Effector memory CD8-positive, alpha-beta T cell (primary cell): Measurements from ENCODE around the gene MTPN.

ENCODE experiments used
- ATAC-seq: fragments of 150-1000 bp; cut with Tn5 transposase; replicated peaks from 2 replicates; pipeline ENCODE4 v1.10.0; 2021; ENCODE audit warnings: mild to moderate bottlenecking, moderate library complexity
- DNase-seq, 3 experiments: peaks; one replicate each; pipeline ENCODE4 v3.0.0; 2021
- H3K27ac Mint-ChIP-seq, 2 donors: one replicate each; pipeline ENCODE4 v1.8.0; 2022; ENCODE audit warnings: mild to moderate bottlenecking in 2 of 2, mixed read lengths in 2 of 2, moderate library complexity in 2 of 2
- H3K27me3 Mint-ChIP-seq, 2 donors: one replicate each; pipeline ENCODE4 v1.8.0; 2022; ENCODE audit warnings: mixed read lengths in 2 of 2
- H3K36me3 Mint-ChIP-seq: one replicate; pipeline ENCODE4 v1.8.0; 2022; ENCODE audit warnings: mild to moderate bottlenecking, moderate library complexity, mixed read lengths; ENCODE audit not compliant: insufficient read depth
- H3K4me1 Mint-ChIP-seq, 2 donors: one replicate each; pipeline ENCODE4 v1.8.0; 2022; ENCODE audit warnings: low read depth in 2 of 2, mixed read lengths in 2 of 2
- H3K4me3 Mint-ChIP-seq, 2 donors: one replicate each; pipeline ENCODE4 v1.8.0; 2022; ENCODE audit warnings: mild to moderate bottlenecking in 2 of 2, mixed read lengths in 2 of 2, moderate library complexity in 2 of 2
- H3K9me3 Mint-ChIP-seq, 2 donors: one replicate each; pipeline ENCODE4 v1.8.0; 2022; ENCODE audit warnings: mixed read lengths in 2 of 2

Gene MTPN

DNA sequence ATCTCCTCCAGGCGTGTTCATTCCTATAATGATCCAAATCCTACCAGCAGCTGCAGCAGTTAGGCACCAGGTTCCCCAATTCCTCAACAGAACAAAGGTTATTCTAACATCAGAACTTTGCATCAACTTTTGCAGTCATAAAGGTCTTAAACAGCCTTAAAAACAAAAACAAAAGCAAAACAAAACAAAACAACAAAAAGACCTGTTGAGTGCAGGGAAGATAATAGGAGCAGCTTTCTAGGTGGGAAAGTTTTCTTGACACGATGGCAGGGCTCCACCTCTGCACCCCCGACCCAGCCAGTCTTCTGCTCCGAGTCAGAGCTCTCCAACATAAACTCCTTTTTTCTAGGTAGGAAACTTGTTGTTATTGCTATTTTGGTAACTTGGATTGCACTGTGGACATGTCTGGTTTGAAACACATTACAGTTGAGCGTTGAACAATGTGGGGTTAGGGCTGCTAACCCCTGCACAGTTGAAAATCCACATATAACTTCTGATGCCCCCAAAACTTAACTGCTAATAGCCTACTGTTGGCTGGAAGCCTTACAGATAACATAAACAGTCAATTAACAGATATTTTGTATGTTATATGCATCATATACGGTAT, 77.6 kb downstream of the MTPN start:
- H3K4me3 Mint-ChIP-seq, result no peak overlapping the region
- peaks cover 3% of the 10 kb centered on the region for H3K36me3 Mint-ChIP-seq
- no peaks in the 10 kb centered on the region for H3K27me3 Mint-ChIP-seq
- peaks cover 7 to 17% of the 10 kb centered on the region in 2 donors for H3K4me1 Mint-ChIP-seq
- no peaks in the 10 kb centered on the region for H3K9me3 Mint-ChIP-seq
- peak overlapping the region in 1 of 2 donors; percentile 1 for H3K27ac Mint-ChIP-seq
- DNase-seq, result no peak
- no peak for ATAC-seq

- Mint-ChIP-seq H3K4me1 (peaks cover 0 to 13% of the 10 kb centered on the region in 2 donors), H3K27ac (no peak overlapping the region), H3K27me3 (no peaks in the 10 kb centered on the region), H3K4me3 (no peak overlapping the region), H3K36me3 (peaks cover 3% of the 10 kb centered on the region), H3K9me3 (no peaks in the 10 kb centered on the region)
- ATAC-seq, result no peak
- DNase-seq, result no peak
Measured at GRCh38 chr7:135898226-135898625, 78.9 kb downstream of the MTPN start.

DNA sequence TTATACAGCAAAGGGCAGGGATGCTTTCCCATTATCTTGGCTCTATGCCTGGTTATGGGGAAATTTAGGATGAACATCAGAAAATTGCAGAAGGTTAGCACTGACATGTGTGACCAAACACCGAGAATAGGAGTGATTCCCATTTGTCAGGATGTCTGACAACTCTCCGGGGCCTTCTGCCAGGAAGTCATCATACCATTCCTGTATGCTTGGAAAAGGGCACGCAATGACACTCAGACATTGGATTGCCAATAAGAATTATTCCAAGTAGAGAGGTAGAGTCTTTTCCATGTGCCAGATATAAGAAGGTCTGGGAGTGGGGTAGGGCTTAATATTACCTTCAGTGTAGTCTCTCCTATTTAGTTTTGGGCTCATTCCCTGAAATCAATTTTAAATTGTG, 82.3 kb downstream of the MTPN start:
- Mint-ChIP-seq H3K4me1 (peaks cover 0 to 9% of the 10 kb centered on the region in 2 donors), H3K4me3 (no peak overlapping the region), H3K27ac (no peak overlapping the region), H3K9me3 (no peaks in the 10 kb centered on the region), H3K27me3 (no peaks in the 10 kb centered on the region), H3K36me3 (no peaks in the 10 kb centered on the region)
- ATAC-seq (no peak), DNase-seq (no peak)

DNA sequence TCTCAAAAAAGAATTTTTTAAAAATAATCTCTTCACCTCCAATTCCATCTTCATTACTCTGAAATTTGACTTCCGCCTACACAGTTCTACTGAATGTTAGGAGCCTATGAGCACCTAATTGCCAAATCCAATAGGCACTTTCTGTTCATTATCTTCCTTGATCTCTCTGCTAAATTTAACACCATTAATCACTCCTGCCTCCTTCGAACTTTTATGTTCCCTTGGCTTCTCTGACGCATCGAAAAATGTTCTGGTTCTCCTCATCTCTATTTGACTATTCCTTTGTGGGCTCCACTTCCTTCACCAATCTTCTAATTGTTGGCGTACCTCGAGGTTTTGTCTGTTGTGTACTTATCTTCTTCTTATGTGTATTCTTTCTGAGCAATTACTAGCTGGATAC, 87.3 kb downstream of the MTPN start:
- Mint-ChIP-seq H3K4me1 (no peaks in the 10 kb centered on the region), H3K36me3 (no peaks in the 10 kb centered on the region), H3K9me3 (no peaks in the 10 kb centered on the region), H3K27ac (no peak overlapping the region), H3K27me3 (no peaks in the 10 kb centered on the region), H3K4me3 (no peak overlapping the region)
- ATAC-seq (no peak), DNase-seq (no peak)

- peaks cover 0 to 2% of the 10 kb centered on the region in 2 donors for H3K4me1 Mint-ChIP-seq
- no peak overlapping the region for H3K27ac Mint-ChIP-seq
- DNase-seq (no peak), ATAC-seq (no peak)
- no peak overlapping the region for H3K4me3 Mint-ChIP-seq
- H3K36me3 Mint-ChIP-seq, result no peaks in the 10 kb centered on the region
- no peaks in the 10 kb centered on the region for H3K9me3 Mint-ChIP-seq
- no peaks in the 10 kb centered on the region for H3K27me3 Mint-ChIP-seq
Measured at GRCh38 chr7:135888740-135889139, 88.4 kb downstream of the MTPN start.

DNA sequence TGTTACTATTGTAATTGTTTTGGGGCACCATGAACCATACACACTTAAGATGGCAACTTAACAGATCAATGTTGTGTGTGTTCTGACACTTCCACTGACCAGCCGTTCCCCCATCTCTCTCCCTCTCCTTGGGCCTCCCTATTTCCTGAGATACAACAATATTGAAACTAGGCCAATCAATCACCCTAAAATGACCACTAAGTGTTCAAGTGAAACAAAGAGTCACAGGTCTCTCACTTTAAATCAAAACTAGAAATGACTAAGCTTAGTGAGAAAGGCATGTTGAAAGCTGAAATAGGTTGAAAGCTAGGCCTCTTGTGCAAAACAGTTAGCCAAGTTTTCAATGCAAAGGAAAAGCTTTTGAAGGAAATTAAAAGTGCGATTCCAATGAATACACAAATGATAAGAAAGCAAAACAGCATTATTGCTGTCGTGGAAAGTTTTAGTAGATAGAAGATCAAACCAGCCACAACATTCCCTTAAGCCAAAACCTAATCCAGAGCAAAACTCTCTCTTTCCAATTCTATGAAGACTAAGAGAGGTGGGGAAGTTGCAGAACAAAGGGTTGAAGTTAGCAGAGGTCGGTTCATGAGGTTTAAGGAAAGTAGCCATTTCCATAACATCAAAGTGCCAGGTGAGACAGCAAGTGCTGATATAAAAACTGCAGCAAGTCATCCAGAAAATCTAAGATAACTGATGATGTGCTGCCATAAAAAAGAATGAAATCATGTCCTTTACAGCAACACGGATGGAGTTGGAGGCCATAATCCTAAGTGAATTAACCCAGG, 90.6 kb downstream of the MTPN start:
- Mint-ChIP-seq H3K9me3 (no peaks in the 10 kb centered on the region), H3K27ac (no peak overlapping the region), H3K4me3 (no peak overlapping the region), H3K27me3 (no peaks in the 10 kb centered on the region), H3K4me1 (peaks cover 2 to 3% of the 10 kb centered on the region in 2 donors), H3K36me3 (no peaks in the 10 kb centered on the region)
- ATAC-seq, result no peak
- DNase-seq, result no peak

DNA sequence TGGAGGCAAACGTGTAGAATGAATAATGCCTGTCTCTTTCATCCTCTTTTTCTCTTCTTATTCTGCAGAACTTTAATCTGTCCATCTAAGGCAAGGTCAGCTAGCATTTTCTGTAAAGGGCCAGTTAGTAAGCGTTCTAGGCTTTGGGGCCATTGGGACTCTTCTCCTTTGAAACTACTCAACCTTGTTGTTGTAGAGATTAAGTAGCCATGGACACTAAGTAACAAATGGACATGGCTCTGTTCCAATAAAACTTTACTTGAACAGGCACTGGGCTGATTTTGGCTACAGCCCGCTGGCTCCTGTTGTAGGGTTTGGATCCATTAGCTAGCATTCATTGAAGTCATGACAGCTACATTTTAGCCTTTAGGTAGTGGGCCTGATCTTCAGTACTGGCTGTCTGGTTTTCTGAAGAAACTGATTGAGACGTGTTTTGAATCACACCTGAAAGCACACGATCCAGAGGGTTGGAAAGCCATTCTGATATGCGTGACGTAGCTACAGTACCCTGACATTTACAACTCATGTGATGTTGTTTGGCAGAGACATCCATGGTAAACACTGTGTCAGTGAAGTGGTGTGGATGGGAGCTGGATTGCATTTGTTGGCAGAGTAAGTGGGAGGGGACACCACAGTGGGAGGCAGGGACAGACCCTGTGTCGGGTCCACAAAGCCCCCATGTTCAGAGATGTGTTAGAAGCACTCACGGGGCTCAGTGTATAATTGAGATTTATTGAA, 92.5 kb downstream of the MTPN start:
- H3K27ac Mint-ChIP-seq, result no peak overlapping the region
- no peak overlapping the region for H3K4me3 Mint-ChIP-seq
- H3K36me3 Mint-ChIP-seq, result no peaks in the 10 kb centered on the region
- DNase-seq, result no peak
- H3K27me3 Mint-ChIP-seq, result no peaks in the 10 kb centered on the region
- peaks cover 2 to 3% of the 10 kb centered on the region in 2 donors for H3K4me1 Mint-ChIP-seq
- ATAC-seq, result no peak
- no peaks in the 10 kb centered on the region for H3K9me3 Mint-ChIP-seq

- H3K27ac Mint-ChIP-seq, result no peak overlapping the region
- no peaks in the 10 kb centered on the region for H3K36me3 Mint-ChIP-seq
- peaks cover 6 to 19% of the 10 kb centered on the region in 2 donors for H3K27me3 Mint-ChIP-seq
- no peaks in the 10 kb centered on the region for H3K9me3 Mint-ChIP-seq
- no peak for DNase-seq
- peaks cover 2 to 3% of the 10 kb centered on the region in 2 donors for H3K4me1 Mint-ChIP-seq
- no peak overlapping the region for H3K4me3 Mint-ChIP-seq
- ATAC-seq, result no peak
Measured at GRCh38 chr7:135879233-135879632, 97.9 kb downstream of the MTPN start.

GRCh38 chr7:135878284-135878683, 98.9 kb downstream of the MTPN start:
- Mint-ChIP-seq H3K27me3 (peaks cover 6 to 23% of the 10 kb centered on the region in 2 donors), H3K27ac (no peak overlapping the region), H3K4me1 (peaks cover 0 to 2% of the 10 kb centered on the region in 2 donors), H3K36me3 (no peaks in the 10 kb centered on the region), H3K4me3 (no peak overlapping the region), H3K9me3 (no peaks in the 10 kb centered on the region)
- DNase-seq, result no peak
- no peak for ATAC-seq

DNA sequence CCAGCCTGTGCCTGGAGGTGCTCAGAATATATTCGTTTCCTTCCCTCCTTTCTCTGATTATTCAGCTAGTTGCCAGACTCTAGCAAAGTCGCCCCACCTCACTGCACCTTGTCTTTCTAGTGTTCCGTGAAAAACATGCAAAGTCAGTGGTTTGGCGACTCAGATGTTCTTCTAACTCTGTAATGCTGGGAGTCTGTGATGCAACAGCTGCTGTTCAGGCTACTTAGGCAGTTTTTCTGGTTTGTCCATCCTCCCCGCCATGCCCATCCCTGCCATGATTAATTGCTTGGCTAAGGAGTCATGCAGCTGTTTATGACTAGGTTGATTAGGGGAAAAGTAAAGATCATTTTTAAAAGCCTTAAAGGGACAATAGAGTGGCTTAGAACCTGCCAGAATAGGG, 99.4 kb downstream of the MTPN start:
- DNase-seq, result no peak
- no peak overlapping the region for H3K27ac Mint-ChIP-seq
- H3K36me3 Mint-ChIP-seq, result no peaks in the 10 kb centered on the region
- H3K27me3 Mint-ChIP-seq, result peaks cover 6 to 23% of the 10 kb centered on the region in 2 donors
- no peak for ATAC-seq
- H3K4me1 Mint-ChIP-seq, result no peaks in the 10 kb centered on the region
- H3K9me3 Mint-ChIP-seq, result no peaks in the 10 kb centered on the region
- H3K4me3 Mint-ChIP-seq, result no peak overlapping the region
